Measurements from ENCODE around the gene MLLT3. TPM values are rescaled to one million over a fixed set of nuclear protein-coding genes. Genes with fewer than 3 reads are reported as not detected.

The MLLT3 gene
- total and polyA plus RNA-seq, 2 donors (not counting 3 experiments of a cell fraction or from before 2014, with no cell fraction given): 6.1 to 10.0 TPM

DNA sequence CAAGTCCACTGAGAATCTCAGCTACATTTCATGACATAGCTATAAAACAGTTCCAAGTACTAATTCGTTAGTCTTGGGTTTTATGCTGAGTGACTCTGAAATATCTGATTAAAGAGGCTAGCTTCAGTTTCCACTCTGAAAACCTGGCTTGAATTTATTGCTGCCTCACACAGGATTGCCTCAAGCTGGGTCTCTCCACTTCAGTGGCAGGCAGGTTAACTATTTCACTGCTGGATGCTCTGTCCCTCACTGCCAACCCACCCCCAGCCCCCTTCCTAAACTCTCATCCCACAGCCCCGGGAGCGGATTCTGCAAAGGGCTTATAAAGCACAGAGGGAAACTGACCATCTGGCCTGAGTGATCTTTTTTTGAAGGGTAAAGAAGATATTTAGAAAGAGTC is 318.3 kb downstream of the MLLT3 start:
- H3K9ac ChIP-seq (replicated peaks; ENCODE audit: extremely low read depth, insufficient read depth, low read length): no peak overlapping the region
- no peaks in the 10 kb centered on the region for H4K20me1 ChIP-seq (replicated peaks; ENCODE audit: control insufficient read depth, extremely low read depth, insufficient read depth, low read length)
- H3K9me3 ChIP-seq (replicated peaks; ENCODE audit: control insufficient read depth, insufficient read depth, low read length): no peaks in the 10 kb centered on the region
- intact Hi-C loops (cut with micrococcal nuclease): no loop called here
- H3K27me3 ChIP-seq (ENCODE audit: control insufficient read depth in 2 of 2, insufficient read depth in 2 of 2, low read length in 2 of 2): peaks cover 4 to 6% of the 10 kb centered on the region in 2 experiments
- ChIA-PET CTCF (no interaction called here), POLR2A (no interaction called here)
- no peak overlapping the region for H3K27ac ChIP-seq (ENCODE audit: insufficient read depth, low read depth, low read length)
- DNase-seq (ENCODE audit: low read depth, low spot score): no peak
- H3K4me2 ChIP-seq (ENCODE audit: insufficient read depth, low read length): no peak overlapping the region
- H3K4me3 ChIP-seq (replicated peaks in 1 of 3; ENCODE audit: insufficient read depth in 1 of 3, low read depth in 1 of 3, low read length in 3 of 3): no peak overlapping the region
- BruUV-seq (replicated peaks): no TSS peak
- no peaks in the 10 kb centered on the region for H3K4me1 ChIP-seq (ENCODE audit: control insufficient read depth, extremely low read depth, insufficient read depth, low read length)
- no peaks in the 10 kb centered on the region for H3K36me3 ChIP-seq (ENCODE audit: control insufficient read depth in 2 of 2, extremely low read depth in 1 of 2, insufficient read depth in 2 of 2, low read length in 2 of 2)
- TF ChIP-seq JUN (IDR thresholded peaks at IDR 0.05; ENCODE audit: borderline replicate concordance, insufficient read depth, insufficient read length, low read depth) (no peak), GATA2 (IDR thresholded peaks at IDR 0.05; ENCODE audit: insufficient read depth, insufficient read length, low read depth, low read length) (no peak), POLR2AphosphoS5 (IDR thresholded peaks at IDR 0.05; ENCODE audit: insufficient read depth, low read depth, low read length) (no peak), EZH2 (IDR thresholded peaks at IDR 0.05; ENCODE audit: borderline replicate concordance, low read depth, low read length, severe bottlenecking) (no peak), POLR2A (IDR thresholded peaks at IDR 0.05; ENCODE audit: low read depth, low read length) (no peak), FOS (IDR thresholded peaks at IDR 0.05; ENCODE audit: borderline replicate concordance, insufficient read depth, low read length) (no peak), MYC (IDR thresholded peaks at IDR 0.05; ENCODE audit: low read depth, low read length) (no peak)
- TF ChIP-seq, protein P1, sequence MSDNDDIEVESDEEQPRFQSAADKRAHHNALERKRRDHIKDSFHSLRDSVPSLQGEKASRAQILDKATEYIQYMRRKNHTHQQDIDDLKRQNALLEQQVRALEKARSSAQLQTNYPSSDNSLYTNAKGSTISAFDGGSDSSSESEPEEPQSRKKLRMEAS (IDR thresholded peaks at IDR 0.05; ENCODE audit: insufficient read depth, insufficient read length): no peak
- TF ChIP-seq, protein P2, sequence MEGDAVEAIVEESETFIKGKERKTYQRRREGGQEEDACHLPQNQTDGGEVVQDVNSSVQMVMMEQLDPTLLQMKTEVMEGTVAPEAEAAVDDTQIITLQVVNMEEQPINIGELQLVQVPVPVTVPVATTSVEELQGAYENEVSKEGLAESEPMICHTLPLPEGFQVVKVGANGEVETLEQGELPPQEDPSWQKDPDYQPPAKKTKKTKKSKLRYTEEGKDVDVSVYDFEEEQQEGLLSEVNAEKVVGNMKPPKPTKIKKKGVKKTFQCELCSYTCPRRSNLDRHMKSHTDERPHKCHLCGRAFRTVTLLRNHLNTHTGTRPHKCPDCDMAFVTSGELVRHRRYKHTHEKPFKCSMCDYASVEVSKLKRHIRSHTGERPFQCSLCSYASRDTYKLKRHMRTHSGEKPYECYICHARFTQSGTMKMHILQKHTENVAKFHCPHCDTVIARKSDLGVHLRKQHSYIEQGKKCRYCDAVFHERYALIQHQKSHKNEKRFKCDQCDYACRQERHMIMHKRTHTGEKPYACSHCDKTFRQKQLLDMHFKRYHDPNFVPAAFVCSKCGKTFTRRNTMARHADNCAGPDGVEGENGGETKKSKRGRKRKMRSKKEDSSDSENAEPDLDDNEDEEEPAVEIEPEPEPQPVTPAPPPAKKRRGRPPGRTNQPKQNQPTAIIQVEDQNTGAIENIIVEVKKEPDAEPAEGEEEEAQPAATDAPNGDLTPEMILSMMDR (IDR thresholded peaks at IDR 0.05; ENCODE audit: extremely low read depth in 1 of 2, insufficient read depth in 1 of 2, low read depth in 1 of 2, low read length in 2 of 2): no peak
- no peaks in the 10 kb centered on the region for H3K9me1 ChIP-seq (replicated peaks; ENCODE audit: control insufficient read depth, extremely low read depth, insufficient read depth, low read length)
- no peak for FAIRE-seq
- no peak overlapping the region for H2AFZ ChIP-seq (ENCODE audit: low read depth, low read length)
- dilution Hi-C loops (cut with MboI; ENCODE audit: extremely low pct_ligation_motif_present, low sequenced_read_pairs): no loop called here
- no peaks in the 10 kb centered on the region for H3K79me2 ChIP-seq (ENCODE audit: control insufficient read depth, insufficient read depth, low read length)

All from endothelial cell of umbilical vein (primary cell).